ENCODE results near the gene SERPINE1.

GRCh38 chr7:101179713-101180112, 52.8 kb downstream of the SERPINE1 start:
- TF ChIP-seq CTCF (IDR thresholded peaks at IDR 0.05), result no peak
- no peak for TF ChIP-seq POLR2A (IDR thresholded peaks at IDR 0.05)

All from Peyer's patch (tissue), 4 donors.